Memory B cell (primary cell): ENCODE data around the gene TENT4A.

Experiments used
- ATAC-seq: fragments of 150-1000 bp; cut with Tn5 transposase; 2 replicates; pipeline ENCODE4 v1.10.0; 2021; ENCODE audit warnings: low read depth, mild to moderate bottlenecking, moderate library complexity
- DNase-seq, 2 donors: peaks; one replicate each; pipeline ENCODE4 v3.0.0; 2022; ENCODE audit warnings: low spot score in 2 of 2
- H3K27ac Mint-ChIP-seq: one replicate; pipeline ENCODE4 v1.8.0; 2022; ENCODE audit warnings: mild to moderate bottlenecking, moderate library complexity, mixed read lengths
- H3K27me3 Mint-ChIP-seq: one replicate; pipeline ENCODE4 v1.8.0; 2022; ENCODE audit warnings: mixed read lengths
- H3K36me3 Mint-ChIP-seq: one replicate; pipeline ENCODE4 v1.8.0; 2022; ENCODE audit warnings: mild to moderate bottlenecking, mixed read lengths
- H3K4me1 Mint-ChIP-seq: one replicate; pipeline ENCODE4 v1.8.0; 2022; ENCODE audit warnings: mixed read lengths
- H3K4me3 Mint-ChIP-seq: one replicate; pipeline ENCODE4 v1.8.0; 2022; ENCODE audit warnings: mild to moderate bottlenecking, moderate library complexity, mixed read lengths
- H3K9me3 Mint-ChIP-seq: one replicate; pipeline ENCODE4 v1.8.0; 2022; ENCODE audit warnings: mixed read lengths

The TENT4A gene

GRCh38 chr5:6750142-6750840 is 37.1 kb downstream of the TENT4A start:
- ATAC-seq (no peak), DNase-seq (no peak)
- Mint-ChIP-seq H3K36me3 (peaks cover 45% of the 10 kb centered on the region), H3K27ac (peak overlapping the region; percentile 8), H3K9me3 (no peaks in the 10 kb centered on the region), H3K4me1 (peaks cover 3% of the 10 kb centered on the region), H3K4me3 (no peak overlapping the region), H3K27me3 (no peaks in the 10 kb centered on the region)

- no peaks in the 10 kb centered on the region for H3K4me1 Mint-ChIP-seq
- no peak overlapping the region for H3K4me3 Mint-ChIP-seq
- H3K9me3 Mint-ChIP-seq, result no peaks in the 10 kb centered on the region
- peak overlapping the region; percentile 8 for H3K27ac Mint-ChIP-seq
- DNase-seq (no peak), ATAC-seq (no peak)
- peaks cover 48% of the 10 kb centered on the region for H3K36me3 Mint-ChIP-seq
- no peaks in the 10 kb centered on the region for H3K27me3 Mint-ChIP-seq
These were observed 37.9 kb downstream of the TENT4A start for GRCh38 chr5:6750951-6751685.

- Mint-ChIP-seq H3K4me3 (no peak overlapping the region), H3K27me3 (no peaks in the 10 kb centered on the region), H3K4me1 (no peaks in the 10 kb centered on the region), H3K27ac (no peak overlapping the region), H3K9me3 (no peaks in the 10 kb centered on the region), H3K36me3 (peaks cover 45% of the 10 kb centered on the region)
- ATAC-seq, result no peak
- no peak for DNase-seq
These were observed 39.0 kb downstream of the TENT4A start for GRCh38 chr5:6752236-6752635.

GRCh38 chr5:6752782-6753181 is 39.5 kb downstream of the TENT4A start:
- no peak for ATAC-seq
- H3K4me1 Mint-ChIP-seq, result no peaks in the 10 kb centered on the region
- H3K4me3 Mint-ChIP-seq, result no peak overlapping the region
- no peak for DNase-seq
- H3K36me3 Mint-ChIP-seq, result peaks cover 45% of the 10 kb centered on the region
- no peaks in the 10 kb centered on the region for H3K27me3 Mint-ChIP-seq
- no peak overlapping the region for H3K27ac Mint-ChIP-seq
- no peaks in the 10 kb centered on the region for H3K9me3 Mint-ChIP-seq

GRCh38 chr5:6753851-6754250 is 40.6 kb downstream of the TENT4A start:
- no peak overlapping the region for H3K4me3 Mint-ChIP-seq
- DNase-seq, result no peak
- H3K27me3 Mint-ChIP-seq, result no peaks in the 10 kb centered on the region
- no peaks in the 10 kb centered on the region for H3K4me1 Mint-ChIP-seq
- no peaks in the 10 kb centered on the region for H3K9me3 Mint-ChIP-seq
- H3K27ac Mint-ChIP-seq, result no peak overlapping the region
- no peak for ATAC-seq
- peaks cover 40% of the 10 kb centered on the region for H3K36me3 Mint-ChIP-seq

GRCh38 chr5:6754766-6755165 is 41.5 kb downstream of the TENT4A start:
- no peak overlapping the region for H3K4me3 Mint-ChIP-seq
- no peaks in the 10 kb centered on the region for H3K9me3 Mint-ChIP-seq
- no peak for ATAC-seq
- H3K4me1 Mint-ChIP-seq, result no peaks in the 10 kb centered on the region
- H3K36me3 Mint-ChIP-seq, result peaks cover 43% of the 10 kb centered on the region
- no peak overlapping the region for H3K27ac Mint-ChIP-seq
- DNase-seq, result no peak
- no peaks in the 10 kb centered on the region for H3K27me3 Mint-ChIP-seq

- Mint-ChIP-seq H3K27ac (no peak overlapping the region), H3K4me1 (no peaks in the 10 kb centered on the region), H3K9me3 (no peaks in the 10 kb centered on the region), H3K27me3 (no peaks in the 10 kb centered on the region), H3K36me3 (peaks cover 38% of the 10 kb centered on the region), H3K4me3 (no peak overlapping the region)
- DNase-seq, result no peak
- ATAC-seq, result no peak
These were observed 42.3 kb downstream of the TENT4A start for GRCh38 chr5:6755519-6755918.

GRCh38 chr5:6755941-6756340 is 42.7 kb downstream of the TENT4A start:
- no peaks in the 10 kb centered on the region for H3K4me1 Mint-ChIP-seq
- H3K4me3 Mint-ChIP-seq, result no peak overlapping the region
- no peaks in the 10 kb centered on the region for H3K9me3 Mint-ChIP-seq
- DNase-seq, result no peak
- no peaks in the 10 kb centered on the region for H3K27me3 Mint-ChIP-seq
- H3K27ac Mint-ChIP-seq, result no peak overlapping the region
- no peak for ATAC-seq
- H3K36me3 Mint-ChIP-seq, result peaks cover 38% of the 10 kb centered on the region

GRCh38 chr5:6757414-6757969 is 44.3 kb downstream of the TENT4A start:
- Mint-ChIP-seq H3K9me3 (no peaks in the 10 kb centered on the region), H3K4me3 (no peak overlapping the region), H3K27me3 (no peaks in the 10 kb centered on the region), H3K4me1 (no peaks in the 10 kb centered on the region), H3K27ac (no peak overlapping the region), H3K36me3 (peaks cover 27% of the 10 kb centered on the region)
- DNase-seq, result no peak
- ATAC-seq, result no peak

GRCh38 chr5:6758236-6758635 is 45.0 kb downstream of the TENT4A start:
- ATAC-seq, result no peak
- no peaks in the 10 kb centered on the region for H3K9me3 Mint-ChIP-seq
- no peak overlapping the region for H3K27ac Mint-ChIP-seq
- H3K36me3 Mint-ChIP-seq, result peaks cover 24% of the 10 kb centered on the region
- H3K27me3 Mint-ChIP-seq, result no peaks in the 10 kb centered on the region
- DNase-seq, result no peak
- no peak overlapping the region for H3K4me3 Mint-ChIP-seq
- no peaks in the 10 kb centered on the region for H3K4me1 Mint-ChIP-seq

GRCh38 chr5:6758706-6759105 is 45.5 kb downstream of the TENT4A start:
- H3K4me3 Mint-ChIP-seq, result no peak overlapping the region
- no peaks in the 10 kb centered on the region for H3K4me1 Mint-ChIP-seq
- DNase-seq (no peak), ATAC-seq (no peak)
- no peaks in the 10 kb centered on the region for H3K27me3 Mint-ChIP-seq
- H3K36me3 Mint-ChIP-seq, result peaks cover 22% of the 10 kb centered on the region
- H3K27ac Mint-ChIP-seq, result no peak overlapping the region
- no peaks in the 10 kb centered on the region for H3K9me3 Mint-ChIP-seq

- no peak overlapping the region for H3K4me3 Mint-ChIP-seq
- H3K27me3 Mint-ChIP-seq, result no peaks in the 10 kb centered on the region
- DNase-seq (no peak), ATAC-seq (no peak)
- no peaks in the 10 kb centered on the region for H3K4me1 Mint-ChIP-seq
- H3K27ac Mint-ChIP-seq, result no peak overlapping the region
- H3K36me3 Mint-ChIP-seq, result peaks cover 18% of the 10 kb centered on the region
- H3K9me3 Mint-ChIP-seq, result no peaks in the 10 kb centered on the region
These were observed 46.2 kb downstream of the TENT4A start for GRCh38 chr5:6759401-6759800.

- DNase-seq (no peak), ATAC-seq (no peak)
- Mint-ChIP-seq H3K4me1 (no peaks in the 10 kb centered on the region), H3K27ac (no peak overlapping the region), H3K36me3 (peaks cover 14% of the 10 kb centered on the region), H3K9me3 (no peaks in the 10 kb centered on the region), H3K4me3 (no peak overlapping the region), H3K27me3 (no peaks in the 10 kb centered on the region)
These were observed 46.8 kb downstream of the TENT4A start for GRCh38 chr5:6759983-6760382.

- no peaks in the 10 kb centered on the region for H3K4me1 Mint-ChIP-seq
- no peak for DNase-seq
- no peak overlapping the region for H3K4me3 Mint-ChIP-seq
- no peak overlapping the region for H3K27ac Mint-ChIP-seq
- ATAC-seq, result no peak
- H3K9me3 Mint-ChIP-seq, result no peaks in the 10 kb centered on the region
- H3K36me3 Mint-ChIP-seq, result peaks cover 11% of the 10 kb centered on the region
- no peaks in the 10 kb centered on the region for H3K27me3 Mint-ChIP-seq
These were observed 47.5 kb downstream of the TENT4A start for GRCh38 chr5:6760686-6761085.
